ENCODE measurements around the gene CPNE6.

Gene CPNE6

GRCh38 chr14:24066496-24067132 is 4.7 kb upstream of the CPNE6 start:
- no peak for DNase-seq (ENCODE audit: low read depth)
- no peak overlapping the region for H3K4me3 ChIP-seq (replicated peaks; ENCODE audit: low read depth, low read length)
- no peak for TF ChIP-seq CTCF (IDR thresholded peaks at IDR 0.05; ENCODE audit: low read length, missing control alignments)

GRCh38 chr14:24067133-24068082 is 4.0 kb upstream of the CPNE6 start:
- no peak overlapping the region for H3K4me3 ChIP-seq (replicated peaks; ENCODE audit: low read depth, low read length)
- DNase-seq (ENCODE audit: low read depth), result no peak
- TF ChIP-seq CTCF (IDR thresholded peaks at IDR 0.05; ENCODE audit: low read length, missing control alignments), result no peak

GRCh38 chr14:24068711-24069410 is 2.5 kb upstream of the CPNE6 start:
- no peak overlapping the region for H3K4me3 ChIP-seq (replicated peaks; ENCODE audit: low read depth, low read length)
- no peak for DNase-seq (ENCODE audit: low read depth)
- TF ChIP-seq CTCF (IDR thresholded peaks at IDR 0.05; ENCODE audit: low read length, missing control alignments), result no peak

GRCh38 chr14:24069411-24069735 is 2.0 kb upstream of the CPNE6 start:
- no peak for TF ChIP-seq CTCF (IDR thresholded peaks at IDR 0.05; ENCODE audit: low read length, missing control alignments)
- DNase-seq (ENCODE audit: low read depth), result no peak
- no peak overlapping the region for H3K4me3 ChIP-seq (replicated peaks; ENCODE audit: low read depth, low read length)

GRCh38 chr14:24070285-24071143 is 848 bp upstream of the CPNE6 start:
- H3K4me3 ChIP-seq (replicated peaks; ENCODE audit: low read depth, low read length), result no peak overlapping the region
- no peak for DNase-seq (ENCODE audit: low read depth)
- TF ChIP-seq CTCF (IDR thresholded peaks at IDR 0.05; ENCODE audit: low read length, missing control alignments), result no peak

- TF ChIP-seq CTCF (IDR thresholded peaks at IDR 0.05; ENCODE audit: low read length, missing control alignments), result no peak
- no peak for DNase-seq (ENCODE audit: low read depth)
- H3K4me3 ChIP-seq (replicated peaks; ENCODE audit: low read depth, low read length), result no peak overlapping the region
Observed at GRCh38 chr14:24071836-24072430, 571 bp downstream of the CPNE6 start.
